Panc1 (cell line): Measurements from ENCODE around the gene CHST15. TPM values are rescaled to one million over a fixed set of nuclear protein-coding genes. Genes with fewer than 3 reads are reported as not detected.

Experiments used
- ATAC-seq: fragments of 200-7000 bp; cut with Tn5 transposase; 2 replicates; pipeline ENCODE4 v1.9.1; 2020; ENCODE audit warnings: mild to moderate bottlenecking, moderate library complexity
- BruUV-seq: library from RNA; stranded (reverse); fragments of 400-500 nt; replicated peaks from 2 replicates; lab custom pipeline; 2021; lab: Mats Ljungman, UMichigan
- CTCF ChIA-PET: fragments of 300-600 bp; sonication (Branson Sonifier 250); formaldehyde crosslinking; loops from one replicate; lab custom pipeline; 2022; ENCODE audit warnings: antibody characterized with exemption; lab: Charles Lee
- POLR2A ChIA-PET: fragments of 300-600 bp; sonication (Branson Sonifier 250); formaldehyde crosslinking; loops from one replicate; lab custom pipeline; 2022; ENCODE audit warnings: antibody characterized with exemption; lab: Charles Lee
- DNase-seq: peaks from one replicate; pipeline ENCODE4 v3.0.0-alpha.2; 2010; ENCODE audit warnings: low read depth, low spot score
- H3K27ac ChIP-seq: 2 replicates; pipeline ENCODE4 v1.5.1; 2011; ENCODE audit warnings: mild to moderate bottlenecking, low read length, inconsistent platforms
- H3K27me3 ChIP-seq: fragments of 200-500 bp; sonication (Bioruptor generic); 2 replicates; pipeline ENCODE4 v1.6.0; 2014; ENCODE audit warnings: low read length, inconsistent platforms; ENCODE audit not compliant: control insufficient read depth, insufficient read depth
- H3K36me3 ChIP-seq: fragments of 200-500 bp; sonication (Bioruptor generic); 2 replicates; pipeline ENCODE4 v1.5.1; 2014; ENCODE audit warnings: inconsistent platforms, mild to moderate bottlenecking, low read length, moderate library complexity; ENCODE audit not compliant: control insufficient read depth, insufficient read depth
- H3K4me1 ChIP-seq: 2 replicates; pipeline ENCODE4 v1.5.1; 2011; ENCODE audit warnings: inconsistent platforms, mild to moderate bottlenecking, low read length, moderate library complexity; ENCODE audit not compliant: control insufficient read depth, insufficient read depth
- H3K4me3 ChIP-seq, 2 experiments: 2 replicates each; pipeline ENCODE4 v1.5.1; 2011 to 2012; ENCODE audit warnings: low read depth in 2 of 2, low read length in 2 of 2, mild to moderate bottlenecking in 2 of 2, inconsistent platforms in 1 of 2, moderate library complexity in 1 of 2
- H3K9me3 ChIP-seq: fragments of 200-500 bp; sonication (Bioruptor generic); 2 replicates; pipeline ENCODE4 v1.5.1; 2014; ENCODE audit warnings: low read depth, mild to moderate bottlenecking, inconsistent platforms, low read length, moderate library complexity; ENCODE audit not compliant: control insufficient read depth, insufficient read depth
- CTCF ChIP-seq: fragments of 450-650 bp; IDR thresholded peaks from 2 replicates; pipeline ENCODE4 v1.5.1; 2017; ENCODE audit warnings: mild to moderate bottlenecking
- POLR2AphosphoS5 ChIP-seq: IDR thresholded peaks from 2 replicates; pipeline ENCODE4 v1.6.1; 2012; ENCODE audit warnings: mild to moderate bottlenecking, low read depth, low read length, moderate library complexity
- REST ChIP-seq, 2 experiments: IDR thresholded peaks; 2 replicates each; pipeline ENCODE4 v1.6.1; 2011 to 2012; ENCODE audit warnings: low read depth in 2 of 2, control low read depth in 1 of 2, low read length in 1 of 2, mild to moderate bottlenecking in 1 of 2, moderate library complexity in 1 of 2; ENCODE audit not compliant: insufficient read depth in 1 of 2
- SIN3A ChIP-seq: IDR thresholded peaks from 2 replicates; pipeline ENCODE4 v1.6.1; 2012; ENCODE audit warnings: low read depth, mild to moderate bottlenecking, low read length, moderate library complexity, borderline replicate concordance; ENCODE audit not compliant: insufficient read depth
- TCF7L2 ChIP-seq: IDR thresholded peaks from 2 replicates; pipeline ENCODE4 v1.6.1; 2011; ENCODE audit warnings: mild to moderate bottlenecking, low read depth, low read length, inconsistent platforms
- in situ Hi-C: cut with HindIII; loops from 2 replicates; pipeline ENCODE4 v1.10.0; 2016; ENCODE audit warnings: low sequenced_read_pairs, low pct_unique_long_range_greater_than_20kb
- intact Hi-C: fragments of 100-400 bp; cut with micrococcal nuclease; formaldehyde crosslinking; loops from one replicate; pipeline ENCODE4 v1.10.0; 2022; ENCODE audit not compliant: unreplicated experiment
- total RNA-seq: library from RNA; stranded (reverse); gene quantifications from one replicate; pipeline ENCODE4 v1.2.1, GENCODE V29; 2021; ENCODE audit not compliant: unreplicated experiment

The CHST15 gene
- total RNA-seq, 1 experiment from 2014 or later = 33.2 TPM

DNA sequence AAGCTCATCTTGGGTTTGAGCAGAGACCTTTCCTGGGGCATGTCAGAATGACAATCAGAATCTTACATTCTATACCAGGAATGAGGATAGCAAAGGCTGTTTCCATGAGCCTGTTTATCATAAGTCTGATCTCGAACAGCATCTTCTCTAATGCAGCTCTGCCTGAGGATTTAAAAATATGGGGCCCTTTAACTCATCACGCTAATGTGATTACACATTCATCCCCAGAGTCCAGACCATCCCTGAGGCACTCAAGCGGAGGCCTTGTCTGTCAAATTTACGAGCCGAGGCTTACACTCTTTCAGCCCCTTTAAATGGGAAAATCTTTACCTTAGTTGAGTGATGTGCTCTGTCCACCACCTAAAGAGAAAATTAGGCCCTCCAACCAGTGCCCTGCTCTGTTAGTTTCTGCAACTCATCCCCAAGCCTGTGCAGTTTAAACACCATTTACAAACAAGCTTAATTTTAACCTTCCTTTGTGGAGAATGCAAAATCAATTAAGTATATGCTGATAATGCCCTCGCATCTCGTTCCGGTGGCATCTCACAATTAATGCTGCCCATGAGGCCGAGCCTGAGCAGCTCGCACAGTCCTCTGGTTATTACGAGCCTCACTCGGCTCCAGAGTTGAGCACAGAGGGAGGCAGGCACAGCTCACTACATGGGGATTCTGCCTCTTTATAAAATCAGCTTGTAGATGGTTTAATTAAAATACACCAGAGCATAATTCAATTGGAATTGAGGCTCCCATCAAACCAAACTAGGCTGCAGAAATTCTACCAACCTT, 16.0 kb downstream of the CHST15 start:
- TF ChIP-seq TCF7L2 (no peak), SIN3A (no peak), POLR2AphosphoS5 (no peak), CTCF (no peak), REST (IDR thresholded peaks at IDR 0.05; ENCODE audit: insufficient read depth in 1 of 2, low read depth in 2 of 2, low read length in 1 of 2) (no peak)
- Histone ChIP-seq H3K4me3 (no peak overlapping the region), H3K36me3 (no peaks in the 10 kb centered on the region), H3K4me1 (0 out of 2 replicates have a peak, but pooled peaks cover 4% of the 10 kb centered on the region), H3K27me3 (no peaks in the 10 kb centered on the region), H3K27ac (no peak overlapping the region), H3K9me3 (no peaks in the 10 kb centered on the region)
- ATAC-seq (no peak), DNase-seq (no peak)
- intact Hi-C loops = no loop called here
- in situ Hi-C loops = no loop called here
- no TSS peak for BruUV-seq
- CTCF ChIA-PET = interaction anchor here (0.6 to 1.4 kb wide), 2 partner anchors 303 to 312 kb away, joined by 3 to 5 read pairs; no protein-coding TSS in a partner anchor
- POLR2A ChIA-PET = interaction anchor here (0.6 kb wide), 1 partner anchor 339 kb away, joined by 14 read pairs; no protein-coding TSS in a partner anchor

DNA sequence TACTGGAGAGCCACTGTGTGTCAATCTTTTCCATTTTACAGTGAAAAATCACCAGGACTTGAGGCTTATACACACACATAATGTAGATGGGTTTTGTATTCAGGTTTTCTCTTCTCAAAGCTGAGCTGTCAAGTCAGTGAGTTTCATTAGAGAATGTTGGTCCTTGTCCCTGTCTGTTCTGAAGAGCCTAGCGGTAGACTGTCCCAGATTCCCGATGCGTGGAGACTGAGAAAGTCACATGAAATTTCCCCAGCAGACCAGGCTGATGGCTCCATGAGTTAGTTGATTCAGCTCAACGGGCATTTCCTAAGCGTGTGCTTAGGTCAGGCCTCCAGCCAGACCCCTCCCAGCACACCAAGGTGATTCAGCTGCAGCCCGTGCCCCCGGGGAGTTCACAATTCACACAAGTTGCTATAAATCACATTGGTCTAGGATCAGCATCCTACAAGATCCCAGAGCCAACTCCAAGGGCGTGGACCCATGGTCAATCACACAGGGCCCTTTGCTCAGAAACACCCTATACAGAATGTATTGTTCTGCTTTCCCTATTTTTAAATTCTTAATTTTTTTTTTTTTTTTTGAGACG, 17.2 kb downstream of the CHST15 start:
- H3K27ac ChIP-seq = no peak overlapping the region
- in situ Hi-C loops (no loop called here), intact Hi-C loops (no loop called here)
- 0 out of 2 replicates have a peak, but pooled peaks cover 4% of the 10 kb centered on the region for H3K4me1 ChIP-seq
- H3K9me3 ChIP-seq = no peaks in the 10 kb centered on the region
- TF ChIP-seq TCF7L2 = no peak
- TF ChIP-seq REST (IDR thresholded peaks at IDR 0.05; ENCODE audit: insufficient read depth in 1 of 2, low read depth in 2 of 2, low read length in 1 of 2) = no peak
- TF ChIP-seq POLR2AphosphoS5 = no peak
- TF ChIP-seq SIN3A = no peak
- DNase-seq (no peak), ATAC-seq (no peak)
- H3K36me3 ChIP-seq = no peaks in the 10 kb centered on the region
- POLR2A ChIA-PET = no interaction called here
- no peaks in the 10 kb centered on the region for H3K27me3 ChIP-seq
- H3K4me3 ChIP-seq = no peak overlapping the region
- BruUV-seq = no TSS peak
- CTCF ChIA-PET = interaction anchor here (0.6 kb wide), 1 partner anchor 304 kb away, joined by 3 read pairs; no protein-coding TSS in a partner anchor
